HG03558 (cell line): ENCODE data around the gene FOXM1.
"Not testable (repeated sequence)": the region's sequence is repeated elsewhere in the genome, so short reads cannot be mapped to it uniquely, and the experiment has no call there.

Source experiments
- ATAC-seq: cut with Tn5 transposase; IDR thresholded peaks from one replicate; pipeline ENCODE4 v1.9.1; 2021; ENCODE audit warnings: moderate number of reproducible peaks; ENCODE audit not compliant: unreplicated experiment; ENCODE audit errors: extremely low read depth

Gene FOXM1

DNA sequence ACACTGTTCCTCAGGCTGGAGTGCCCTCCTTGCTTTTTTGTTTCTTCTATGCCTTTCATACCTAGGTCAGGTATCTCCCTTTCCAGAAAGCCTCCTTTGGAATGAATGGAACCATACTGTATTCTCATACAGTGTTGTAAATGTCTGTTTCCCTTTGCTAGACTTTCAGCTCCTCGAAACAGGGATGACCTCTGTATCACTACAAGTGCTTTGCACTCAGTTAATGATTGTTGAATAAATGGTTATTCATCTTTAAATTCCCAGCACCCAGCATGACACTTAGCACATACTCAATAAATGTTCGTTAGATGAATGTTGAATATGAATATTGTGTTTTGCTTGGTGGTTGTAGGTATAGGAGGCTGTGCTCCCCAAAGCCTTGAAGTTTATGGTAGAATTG is 7.8 kb upstream of the FOXM1 start:
- no peak for ATAC-seq

DNA sequence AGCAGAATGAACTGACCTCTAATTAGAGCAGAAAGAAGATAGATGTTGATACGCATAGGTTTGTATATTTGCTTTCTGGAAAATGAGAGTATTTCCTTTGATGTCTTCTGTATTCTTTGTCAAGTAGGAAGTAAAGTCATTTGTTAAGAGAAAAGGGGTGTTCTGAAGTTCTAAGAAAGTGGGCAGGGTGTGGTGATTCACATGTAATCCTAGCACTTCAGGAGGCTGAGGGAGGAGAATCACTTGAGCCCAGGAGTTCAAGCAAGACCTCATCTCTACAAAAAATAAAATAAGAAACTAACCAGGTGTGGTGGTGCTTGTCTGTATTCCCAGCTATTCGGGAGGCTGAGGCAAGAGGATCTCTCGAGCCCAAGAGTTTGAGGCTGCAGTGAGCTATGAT is 2.9 kb upstream of the FOXM1 start:
- ATAC-seq, result no peak

DNA sequence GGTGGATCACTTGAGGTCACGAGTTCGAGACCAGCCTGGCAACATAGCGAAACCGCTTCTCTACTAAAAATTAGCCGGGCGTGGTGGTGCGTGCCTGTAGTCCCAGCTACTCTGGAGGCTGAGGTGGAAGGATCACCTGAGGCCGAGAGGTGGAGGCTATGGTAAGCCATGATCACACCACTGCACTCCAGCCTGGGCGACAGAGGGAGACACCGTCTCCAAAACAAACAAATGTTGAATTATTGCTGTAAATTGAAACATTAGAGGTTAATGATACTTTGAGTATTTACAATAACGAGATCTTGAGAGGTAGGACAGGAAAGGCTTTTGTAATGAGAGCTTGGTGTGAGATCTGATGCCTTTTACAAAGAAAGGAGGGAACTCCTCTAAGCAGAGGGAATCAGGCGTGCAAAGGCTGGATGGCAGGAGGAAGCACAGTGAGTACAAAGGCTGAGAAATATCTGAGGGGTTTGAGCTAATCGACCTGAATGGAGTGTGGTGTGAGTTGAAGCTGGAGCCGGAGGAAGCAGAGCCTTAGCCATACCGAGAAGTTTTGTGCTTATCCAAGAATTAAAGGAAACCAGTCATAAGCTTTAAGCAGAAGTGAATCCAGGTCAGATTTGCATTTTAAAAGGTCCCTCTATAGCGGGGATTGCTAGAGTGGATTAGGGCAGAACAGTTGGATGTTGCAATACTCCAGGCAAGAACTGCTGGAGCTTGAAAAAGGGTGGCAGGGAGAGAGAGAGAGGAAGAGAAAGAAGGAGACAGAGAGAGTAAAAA is 1.2 kb upstream of the FOXM1 start:
- ATAC-seq, result no peak

DNA sequence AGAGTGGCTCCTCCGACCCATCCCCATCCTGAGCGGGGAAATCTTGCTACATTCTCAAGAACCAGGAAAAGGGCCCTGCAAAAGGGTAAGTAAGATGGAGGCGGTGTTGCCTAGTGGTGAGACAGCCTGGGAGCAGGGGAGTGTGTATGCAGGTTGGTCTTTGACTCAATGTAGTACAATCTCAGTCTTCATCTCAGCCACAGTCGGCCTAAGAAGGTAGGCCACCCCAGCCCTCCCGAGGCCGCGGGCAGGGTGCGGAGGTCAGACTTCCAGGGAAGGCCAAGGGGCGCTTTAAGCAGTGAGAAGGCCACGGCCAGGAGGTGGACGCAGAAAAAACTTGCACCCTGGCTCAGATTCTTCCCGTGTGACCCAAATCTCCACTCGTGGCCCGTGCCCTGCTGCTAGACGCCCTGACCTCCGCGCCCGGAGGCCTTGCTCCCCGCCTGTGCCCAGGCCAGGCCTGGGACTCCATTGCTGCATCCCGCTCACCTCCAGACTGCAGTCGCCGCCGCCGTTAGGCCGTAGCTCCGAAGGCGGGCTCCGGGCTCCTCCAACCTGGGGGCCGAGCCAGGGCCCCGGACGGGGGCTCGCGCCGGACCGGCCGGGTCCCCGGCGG is 435 bp downstream of the FOXM1 start:
- ATAC-seq, result no peak

DNA sequence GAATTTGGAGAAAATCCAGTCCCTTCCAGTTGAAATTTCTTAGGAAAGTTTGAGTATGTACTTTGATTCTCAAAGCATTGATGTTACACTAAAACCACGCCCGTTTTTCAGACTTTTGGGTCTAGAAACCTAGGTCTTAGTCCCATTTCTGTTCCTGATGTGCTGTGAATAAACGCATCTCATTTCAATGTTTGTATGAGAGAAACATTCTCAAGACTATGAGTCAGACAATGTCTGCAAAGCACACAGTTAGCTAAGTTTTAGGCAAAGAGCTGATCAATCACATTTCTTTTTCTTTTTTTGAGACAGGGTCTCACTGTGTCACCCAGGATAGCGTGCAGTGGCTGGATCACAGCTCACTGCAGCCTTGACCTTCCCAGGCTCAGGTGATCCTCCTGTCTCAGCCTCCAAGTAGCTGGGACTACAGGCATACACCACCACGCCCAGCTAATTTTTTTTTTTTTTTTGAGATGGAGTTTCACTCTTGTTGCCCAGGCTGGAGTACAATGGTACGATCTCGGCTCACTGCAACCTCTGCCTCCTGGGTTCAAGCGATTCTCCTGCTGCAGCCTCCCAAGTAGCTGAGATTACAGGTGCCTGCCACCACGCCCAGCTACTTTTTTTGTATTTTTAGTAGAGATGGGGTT is 7.9 kb downstream of the FOXM1 start:
- not testable (repeated sequence) for ATAC-seq

DNA sequence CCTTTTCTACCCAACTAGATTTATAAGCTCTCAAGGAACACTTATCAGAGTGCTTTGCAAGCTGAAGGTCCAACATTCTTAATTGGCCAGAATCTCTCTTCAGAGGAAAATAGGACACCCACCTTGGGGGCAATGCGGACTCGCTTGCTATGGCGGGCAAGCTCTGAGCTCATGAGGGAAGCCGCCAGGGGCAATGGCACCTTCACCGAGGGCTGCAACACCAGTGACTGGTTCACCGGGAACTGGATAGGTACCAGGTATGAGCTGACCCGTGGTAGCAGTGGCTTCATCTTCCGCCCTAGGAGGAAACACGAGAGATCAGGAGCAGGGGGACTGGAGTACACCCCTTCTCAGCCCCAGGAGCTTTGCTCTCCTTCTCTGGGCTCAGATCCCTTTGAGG is 12.8 kb downstream of the FOXM1 start:
- ATAC-seq, result no peak

DNA sequence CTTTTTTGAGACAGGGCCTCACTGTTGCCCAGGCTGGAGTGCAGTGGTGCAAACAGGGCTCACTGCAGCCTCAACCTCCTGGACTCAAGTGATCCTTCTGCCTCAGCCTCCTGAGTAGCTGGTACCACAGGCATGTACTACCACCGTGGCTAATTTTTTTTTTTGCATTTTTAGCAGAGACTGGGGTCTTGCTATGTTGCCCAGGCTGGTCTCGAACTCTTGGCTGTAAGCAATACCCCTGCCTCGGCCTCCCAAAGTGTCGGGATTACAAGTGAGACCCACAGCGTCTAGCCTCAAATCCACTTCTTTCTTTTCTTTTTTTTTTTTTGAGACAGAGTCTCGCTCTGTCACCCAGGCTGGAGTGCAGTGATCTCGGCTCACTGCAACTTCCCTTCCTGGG is 13.6 kb downstream of the FOXM1 start:
- not testable (repeated sequence) for ATAC-seq

DNA sequence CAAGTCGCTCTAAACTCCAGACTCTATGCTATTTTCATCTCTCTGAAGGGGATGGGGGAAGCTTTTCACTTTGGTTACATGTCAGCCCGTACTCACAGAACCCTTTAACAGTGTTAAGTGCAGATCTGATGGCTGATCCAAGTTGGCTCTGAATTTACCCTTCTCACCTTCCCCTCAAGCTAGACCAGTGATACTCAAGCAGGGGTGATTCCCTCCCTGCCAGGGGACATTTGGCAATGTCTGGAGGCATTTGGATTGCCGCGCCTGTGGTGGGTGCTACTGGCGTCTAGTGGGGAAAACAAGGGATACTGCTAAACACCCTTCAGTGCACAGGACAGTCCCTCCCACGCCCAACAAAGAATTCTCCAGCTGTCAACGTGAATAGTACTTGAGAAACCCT is 14.1 kb downstream of the FOXM1 start:
- ATAC-seq, result no peak

DNA sequence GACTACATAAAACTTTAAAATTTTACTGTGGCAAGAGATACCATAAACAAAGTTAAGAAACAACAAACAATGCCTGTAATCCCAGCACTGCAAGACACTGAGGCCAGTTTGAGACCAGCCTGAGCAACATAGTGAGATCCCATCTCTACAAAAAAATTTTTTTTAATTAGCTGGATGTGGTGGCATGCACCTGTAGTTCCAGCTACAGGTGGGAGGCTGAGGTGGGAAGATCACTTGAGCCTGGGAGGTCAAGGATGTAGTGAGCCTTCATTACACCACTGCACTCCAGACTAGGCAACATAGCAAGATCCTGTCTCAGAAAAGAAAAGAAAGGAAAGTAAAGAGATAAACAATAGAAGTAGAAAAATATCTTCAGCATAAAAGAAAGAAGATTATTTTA is 16.8 kb downstream of the FOXM1 start:
- no peak for ATAC-seq

DNA sequence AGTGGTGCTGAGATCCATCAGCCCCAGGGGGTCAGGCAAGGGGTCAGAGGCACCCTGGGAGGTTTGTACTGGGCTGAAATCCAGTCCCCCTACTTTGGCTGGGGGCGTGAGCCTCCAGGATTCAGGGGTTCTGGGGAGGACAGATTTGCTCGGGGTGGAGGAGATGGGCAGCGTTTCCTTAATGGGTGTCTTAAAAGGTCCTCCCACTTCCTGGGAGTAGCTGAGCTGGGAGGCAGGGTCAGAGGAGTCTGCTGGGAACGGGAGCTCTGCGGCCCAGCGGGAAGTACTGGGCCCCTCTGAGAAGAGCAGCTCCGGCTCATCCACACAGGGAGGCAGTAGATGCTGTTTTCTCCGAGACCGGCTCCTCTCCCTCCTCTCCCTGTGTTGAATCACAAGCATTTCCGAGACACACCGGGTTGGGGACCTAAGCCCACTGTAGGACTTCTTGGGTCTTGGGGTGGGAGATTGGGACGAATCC is 18.0 kb downstream of the FOXM1 start:
- ATAC-seq, result no peak

DNA sequence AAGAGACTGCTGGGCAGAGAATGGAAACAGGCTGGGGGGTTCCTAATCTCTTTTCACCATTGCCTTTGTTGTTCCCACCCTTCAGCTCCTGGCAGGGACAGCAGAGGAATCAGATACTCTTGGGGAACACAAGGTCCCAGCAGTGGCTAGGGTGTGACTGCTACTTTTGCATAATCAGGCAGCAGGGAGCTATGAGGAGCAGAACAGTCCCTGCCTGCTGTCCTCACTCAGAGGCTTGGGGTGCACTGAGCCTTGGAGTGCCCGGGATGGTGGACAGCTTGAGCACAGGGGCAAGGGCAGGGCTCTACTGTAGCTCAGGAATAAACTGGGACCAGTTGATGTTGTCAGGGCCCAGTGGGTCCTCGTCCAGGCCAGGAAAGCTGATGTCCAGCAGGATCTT is 18.6 kb downstream of the FOXM1 start:
- ATAC-seq, result no peak

DNA sequence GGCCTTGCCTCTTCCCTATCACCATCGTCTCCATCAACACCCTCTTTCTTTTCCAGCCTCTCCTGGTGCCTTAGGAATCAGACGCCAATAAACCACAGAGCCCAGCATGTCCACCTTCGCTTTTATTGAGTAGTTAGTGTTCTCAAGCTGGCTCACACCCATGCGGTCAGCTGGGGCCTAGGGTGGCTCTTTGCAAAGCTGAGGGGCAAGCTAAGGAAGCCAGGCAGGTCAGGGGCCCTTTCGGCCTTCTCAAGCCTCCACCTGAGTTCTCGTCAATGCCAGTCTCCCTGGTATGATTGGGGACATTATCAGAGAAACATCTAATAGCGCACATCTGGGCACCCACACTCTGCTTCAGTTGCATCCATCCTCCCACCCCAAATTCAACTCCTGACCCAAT is 19.4 kb downstream of the FOXM1 start:
- no peak for ATAC-seq

DNA sequence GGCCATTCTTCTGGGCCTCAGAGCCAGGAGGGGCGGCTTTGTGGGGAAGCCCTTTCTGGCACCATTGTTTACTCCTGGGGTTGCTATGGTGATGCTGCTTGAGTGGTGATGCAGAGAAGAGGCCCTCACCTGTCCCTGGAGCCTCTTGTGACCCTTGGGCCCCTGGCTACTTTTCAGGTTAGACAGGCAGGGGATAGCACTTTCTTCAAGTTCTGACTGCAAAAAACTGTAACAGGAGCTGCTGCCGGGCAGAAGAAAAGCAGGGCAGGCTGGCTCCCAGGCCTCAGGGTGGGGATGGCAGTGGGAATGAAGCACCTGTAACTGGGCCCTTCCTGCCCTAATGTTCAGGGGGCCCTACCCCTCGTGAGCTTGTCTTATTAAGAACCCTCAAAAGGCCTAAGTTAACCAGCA is 19.9 kb downstream of the FOXM1 start, which contains the start of gene TEX52:
TEX52 (minus strand) TSS at position 19 of the 411 bp plus-strand sequence; CDS start at position 6, 13 bp downstream.
- no peak for ATAC-seq

DNA sequence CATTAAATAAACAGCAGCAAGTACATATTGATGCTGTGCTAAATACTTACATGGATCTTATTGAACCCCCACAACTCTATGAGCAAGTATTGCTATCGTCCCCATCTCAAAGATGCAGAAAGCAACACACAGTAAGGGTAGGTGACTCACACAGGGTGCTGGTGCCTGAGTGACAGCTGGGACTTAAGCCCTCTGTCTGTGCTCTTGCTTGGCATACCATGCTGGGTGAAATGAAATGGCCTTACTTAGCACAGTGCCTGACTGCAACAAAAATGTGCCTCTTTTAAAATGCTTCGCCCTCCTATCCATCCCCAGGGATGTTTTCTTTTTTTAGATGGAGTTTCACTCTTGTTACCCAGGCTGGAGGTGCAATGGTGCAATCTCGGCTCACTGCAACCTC is 20.9 kb downstream of the FOXM1 start:
- no peak for ATAC-seq

DNA sequence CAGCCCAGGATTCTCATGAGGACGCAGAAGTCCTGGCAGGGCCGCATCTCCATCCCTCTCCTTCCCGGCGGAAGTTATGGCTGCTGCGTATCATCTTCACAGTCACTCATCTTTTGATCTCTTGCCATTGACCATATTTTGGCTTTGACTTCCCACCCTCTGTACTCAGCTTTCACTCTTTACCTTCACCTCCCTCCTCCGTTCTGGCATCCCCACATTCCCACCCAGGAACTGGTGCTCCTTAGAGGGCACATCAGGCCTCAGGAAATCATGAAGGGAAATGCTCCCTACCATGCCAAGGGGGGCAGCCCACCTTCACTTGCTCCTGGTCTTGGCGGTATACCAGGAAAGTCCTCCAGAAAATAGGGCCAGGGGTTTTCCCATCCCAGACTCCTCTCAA is 21.4 kb downstream of the FOXM1 start:
- ATAC-seq, result no peak

DNA sequence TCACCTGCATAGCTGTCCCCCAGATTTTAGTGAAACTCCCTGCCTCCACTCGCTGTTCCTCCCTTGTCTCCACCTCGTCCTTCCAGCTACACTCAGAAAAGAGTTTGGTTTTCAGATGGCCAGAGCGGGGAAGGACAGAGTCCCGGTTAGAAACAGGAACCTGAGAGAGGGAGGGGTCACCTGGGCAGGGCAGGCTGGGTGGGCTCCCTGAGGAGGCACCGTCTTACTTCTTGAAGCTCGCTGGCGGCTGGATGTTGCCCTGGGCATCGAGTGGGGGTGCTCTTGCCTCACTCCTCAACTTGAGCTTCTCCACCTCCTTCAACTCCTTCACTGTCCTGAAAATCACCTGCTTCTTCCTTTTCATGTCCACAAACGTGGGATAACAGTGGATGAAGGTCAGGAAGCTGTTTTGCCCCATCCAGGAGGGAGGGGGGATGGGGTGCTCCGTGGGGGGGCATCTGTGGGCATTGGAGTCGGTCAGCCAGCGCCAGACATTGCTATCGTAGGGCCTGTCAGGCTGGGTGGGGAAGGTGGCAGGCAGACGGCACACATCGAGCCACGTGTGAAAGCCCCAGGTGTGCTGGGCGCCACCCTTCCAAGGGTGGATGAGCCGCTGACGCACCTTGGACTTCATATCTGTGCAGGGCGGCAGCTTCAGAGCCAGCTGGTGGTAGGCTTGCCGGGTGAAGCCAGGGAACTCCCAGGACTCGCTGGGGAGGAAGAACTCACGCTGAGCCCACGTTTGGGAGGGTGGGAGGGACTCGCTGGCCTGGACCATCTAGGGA is 22.1 kb downstream of the FOXM1 start:
- ATAC-seq, result no peak

DNA sequence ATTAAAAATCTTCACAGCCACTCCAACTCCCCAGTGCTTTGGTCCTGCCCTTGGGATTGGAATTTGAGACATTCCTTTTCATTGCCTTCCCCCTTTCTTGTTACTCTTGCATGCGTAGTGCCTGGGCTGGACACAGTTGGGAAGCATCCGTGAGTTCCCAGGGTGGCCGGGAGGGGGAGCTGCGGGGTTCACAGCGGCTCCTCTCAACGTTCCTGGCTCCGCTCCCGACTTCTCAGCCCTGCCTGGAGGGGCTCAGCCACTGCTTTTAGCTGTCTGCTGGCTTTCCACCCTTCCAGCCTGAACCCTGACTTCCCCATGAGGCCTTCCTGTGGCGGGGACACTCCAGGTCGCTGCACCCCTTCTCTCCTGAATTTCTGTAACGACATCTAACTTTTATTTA is 23.3 kb downstream of the FOXM1 start:
- ATAC-seq, result no peak

DNA sequence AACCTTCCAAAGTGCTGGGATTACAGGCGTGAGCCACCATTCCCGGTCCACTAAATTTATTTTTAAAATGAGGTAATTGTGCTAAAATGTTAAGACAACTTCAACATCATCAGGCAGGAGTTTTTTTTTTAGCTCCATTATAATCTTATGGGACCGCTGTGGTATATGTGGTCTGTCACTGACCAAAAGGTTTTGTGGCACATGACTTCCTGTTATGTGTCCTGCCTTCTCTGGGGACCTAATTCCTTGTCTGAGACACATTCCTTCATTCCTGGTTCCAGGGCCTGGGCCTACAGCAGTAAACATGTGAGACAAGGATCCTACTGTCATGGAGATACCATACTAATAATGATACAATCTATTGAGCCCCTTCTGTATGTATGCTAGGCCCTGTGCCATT is 25.0 kb downstream of the FOXM1 start:
- ATAC-seq, result no peak

DNA sequence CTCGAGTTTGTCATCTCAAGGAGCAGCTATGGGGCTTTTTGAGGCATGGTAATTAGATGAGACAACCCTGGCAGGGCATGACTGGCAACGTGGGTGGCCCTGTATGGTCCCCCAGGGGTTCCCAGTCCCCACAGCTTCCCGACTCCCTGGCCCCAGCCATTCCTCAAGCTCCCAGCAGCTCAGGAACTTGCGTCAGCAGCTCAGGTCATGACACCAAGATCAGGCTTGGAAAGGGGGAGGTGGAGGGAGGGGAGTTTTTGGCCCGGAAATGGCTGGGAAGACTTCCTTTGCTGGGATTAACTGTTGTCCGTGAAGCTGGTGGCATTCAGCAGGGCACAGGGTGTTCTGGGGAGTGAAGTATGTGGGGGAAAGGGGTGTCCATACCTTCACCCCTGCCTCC is 31.7 kb downstream of the FOXM1 start:
- no peak for ATAC-seq

DNA sequence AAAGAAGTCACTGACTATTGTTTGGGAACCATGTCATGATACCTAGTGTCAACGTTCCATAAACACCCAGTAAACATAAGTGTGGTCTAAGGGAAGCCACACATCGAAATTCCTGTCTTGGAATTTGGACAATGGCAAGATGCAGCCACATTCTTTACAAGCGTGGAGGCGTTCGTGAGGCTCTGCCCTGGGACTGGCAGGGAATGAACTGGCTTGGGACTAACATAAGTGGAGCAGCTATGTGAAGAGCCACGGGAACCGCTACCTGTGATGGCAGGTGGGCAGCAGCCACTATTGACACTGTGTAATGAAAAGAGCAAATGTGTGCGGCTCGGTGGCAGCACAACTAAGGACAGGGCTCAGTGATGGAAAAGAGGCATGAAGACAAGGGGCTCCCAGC is 32.2 kb downstream of the FOXM1 start:
- no peak for ATAC-seq

DNA sequence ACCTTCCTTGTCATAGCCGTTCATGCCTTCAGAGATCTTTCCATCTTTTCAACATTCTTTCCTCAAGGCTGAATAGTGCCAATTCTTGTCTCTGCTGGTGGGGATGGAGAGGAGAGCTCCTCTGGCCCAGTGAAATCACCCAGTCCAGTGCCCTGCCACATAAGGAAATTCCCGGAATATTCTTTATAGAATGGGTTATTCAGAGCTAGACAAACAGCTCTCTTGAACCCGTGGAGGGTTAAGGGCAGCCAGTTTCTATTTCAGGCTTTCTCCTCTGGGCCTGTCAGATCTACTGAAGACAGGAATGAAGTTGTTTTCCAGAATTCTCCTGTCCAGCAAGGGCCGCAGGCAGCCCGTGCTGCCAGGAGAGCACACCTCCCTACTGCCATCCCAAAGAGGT is 34.0 kb downstream of the FOXM1 start:
- ATAC-seq, result no peak
